ENCODE data around the gene TIMM50.

The TIMM50 gene

GRCh38 chr19:39533003-39533512 lies 52.4 kb downstream of the TIMM50 start:
- DNase-seq (ENCODE audit: low read depth in 2 of 2), result no peak

- DNase-seq (ENCODE audit: low read depth in 2 of 2), result no peak
Observed at GRCh38 chr19:39533791-39534190, 53.2 kb downstream of the TIMM50 start.

GRCh38 chr19:39539165-39539517 lies 58.5 kb downstream of the TIMM50 start:
- DNase-seq (ENCODE audit: low read depth in 2 of 2), result no peak

GRCh38 chr19:39539518-39540332 lies 59.1 kb downstream of the TIMM50 start, which contains the start of gene EID2:
TSS of gene EID2 (minus strand) at chr19:39540161. CDS start at chr19:39540079, 82 bp downstream.
- peak; percentile 89 to 91 for DNase-seq (ENCODE audit: low read depth in 2 of 2)

- no peak for DNase-seq (ENCODE audit: low read depth in 2 of 2)
Observed at GRCh38 chr19:39540333-39540673, 59.7 kb downstream of the TIMM50 start.

Data from stimulated activated CD8-positive, alpha-beta memory T cell treated with anti-CD3 and anti-CD28 coated beads, Interleukin-2, amount 100 ng/mL, for 48 hours (primary cell).